Measurements from ENCODE around the gene ROR1. TPM values are rescaled to one million over a fixed set of nuclear protein-coding genes. Genes with fewer than 3 reads are reported as not detected.
A peak's percentile ranks its signal among the peaks of the same experiment; 100 is the strongest.

The ROR1 gene
- total RNA-seq, 1 experiment from 2014 or later: 19.0 TPM

DNA sequence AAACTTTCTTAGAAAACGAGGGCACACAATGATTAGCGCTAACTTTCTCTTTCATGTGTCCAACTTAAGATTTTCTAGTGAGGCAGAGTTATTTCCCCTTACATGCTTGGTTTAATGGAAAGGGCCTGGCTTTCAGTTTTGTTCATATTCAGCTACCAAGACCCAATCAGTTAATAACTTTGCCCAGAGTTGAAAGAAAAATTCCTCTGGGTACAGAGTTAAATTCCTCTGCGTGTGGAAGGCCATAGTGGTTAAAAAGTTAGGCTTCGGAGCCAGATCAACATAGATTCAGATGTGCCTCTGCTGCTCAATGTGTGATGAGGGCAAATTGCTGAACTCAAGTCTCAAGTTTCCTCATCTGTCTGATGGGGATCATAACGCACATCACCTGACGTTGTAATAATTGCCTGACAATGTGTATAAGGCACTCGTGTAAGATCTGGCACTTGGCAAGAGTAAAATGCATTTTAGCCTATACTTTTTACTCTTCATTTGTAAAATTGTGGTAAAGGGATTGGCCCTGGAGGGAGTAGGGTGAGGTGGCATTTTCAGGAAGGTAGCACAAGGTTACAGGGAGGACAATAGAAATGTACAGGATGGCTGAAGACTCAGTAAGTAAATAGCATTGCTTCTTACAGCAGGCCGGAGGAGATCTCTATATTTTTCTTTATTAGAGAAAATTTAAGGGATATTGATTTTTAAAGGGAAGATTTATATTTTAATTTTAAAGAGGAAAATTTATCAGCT, 103.4 kb downstream of the ROR1 start:
- peak overlapping the region; percentile 94 for H3K27ac ChIP-seq
- intact Hi-C loops (cut with micrococcal nuclease; ENCODE audit: unreplicated experiment): loop anchor here (1.0 to 10.0 kb wide), 3 partner anchors 16 to 102 kb away; partner anchors contain the start of gene ROR1
- H3K9me2 ChIP-seq (ENCODE audit: insufficient read depth): no peaks in the 10 kb centered on the region
- DNase-seq: peak in 1 of 2 experiments; percentile 74
- CTCF ChIA-PET: no interaction called here
- H3K9me3 ChIP-seq (ENCODE audit: insufficient read depth, low read depth): peaks cover 12% of the 10 kb centered on the region; the same call in 1 of the 2 replicates
- no peaks in the 10 kb centered on the region for H4K20me1 ChIP-seq (ENCODE audit: insufficient read depth)
- peaks cover 39% of the 10 kb centered on the region for H3F3A ChIP-seq (ENCODE audit: insufficient read depth, low read depth)
- BruUV-seq (replicated peaks): no TSS peak
- H3K36me3 ChIP-seq (ENCODE audit: low read depth): no peaks in the 10 kb centered on the region
- H3K4me1 ChIP-seq (replicated peaks; ENCODE audit: insufficient read depth): peaks cover 72% of the 10 kb centered on the region
- TF ChIP-seq, protein P1, sequence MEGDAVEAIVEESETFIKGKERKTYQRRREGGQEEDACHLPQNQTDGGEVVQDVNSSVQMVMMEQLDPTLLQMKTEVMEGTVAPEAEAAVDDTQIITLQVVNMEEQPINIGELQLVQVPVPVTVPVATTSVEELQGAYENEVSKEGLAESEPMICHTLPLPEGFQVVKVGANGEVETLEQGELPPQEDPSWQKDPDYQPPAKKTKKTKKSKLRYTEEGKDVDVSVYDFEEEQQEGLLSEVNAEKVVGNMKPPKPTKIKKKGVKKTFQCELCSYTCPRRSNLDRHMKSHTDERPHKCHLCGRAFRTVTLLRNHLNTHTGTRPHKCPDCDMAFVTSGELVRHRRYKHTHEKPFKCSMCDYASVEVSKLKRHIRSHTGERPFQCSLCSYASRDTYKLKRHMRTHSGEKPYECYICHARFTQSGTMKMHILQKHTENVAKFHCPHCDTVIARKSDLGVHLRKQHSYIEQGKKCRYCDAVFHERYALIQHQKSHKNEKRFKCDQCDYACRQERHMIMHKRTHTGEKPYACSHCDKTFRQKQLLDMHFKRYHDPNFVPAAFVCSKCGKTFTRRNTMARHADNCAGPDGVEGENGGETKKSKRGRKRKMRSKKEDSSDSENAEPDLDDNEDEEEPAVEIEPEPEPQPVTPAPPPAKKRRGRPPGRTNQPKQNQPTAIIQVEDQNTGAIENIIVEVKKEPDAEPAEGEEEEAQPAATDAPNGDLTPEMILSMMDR (conservative IDR thresholded peaks at IDR 0.05): no peak
- TF ChIP-seq EZH2 (IDR thresholded peaks at IDR 0.05; ENCODE audit: low read depth): no peak
- POLR2A ChIA-PET (ENCODE audit: unreplicated experiment): no interaction called here
- H3K79me2 ChIP-seq (ENCODE audit: low read depth): peaks cover 89% of the 10 kb centered on the region
- H3K4me3 ChIP-seq: peak overlapping the region; percentile 12; the same call in 1 of the 2 replicates
- H2AFZ ChIP-seq: no peak overlapping the region; the same call in 1 of the 2 replicates
- peak overlapping the region; percentile 70 for H3K4me2 ChIP-seq
- H3K27me3 ChIP-seq (ENCODE audit: insufficient read depth, low read depth): no peaks in the 10 kb centered on the region

- H3K79me2 ChIP-seq (ENCODE audit: low read depth): peaks cover 89% of the 10 kb centered on the region
- no peaks in the 10 kb centered on the region for H3K9me2 ChIP-seq (ENCODE audit: insufficient read depth)
- no peak overlapping the region for H2AFZ ChIP-seq
- POLR2A ChIA-PET (ENCODE audit: unreplicated experiment): no interaction called here
- no TSS peak for BruUV-seq (replicated peaks)
- peak overlapping the region; percentile 94 for H3K27ac ChIP-seq
- intact Hi-C loops (cut with micrococcal nuclease; ENCODE audit: unreplicated experiment): loop anchor here (1.0 to 10.0 kb wide), 3 partner anchors 15 to 103 kb away; partner anchors contain the start of gene ROR1
- TF ChIP-seq EZH2 (IDR thresholded peaks at IDR 0.05; ENCODE audit: low read depth): no peak
- TF ChIP-seq, protein P1 (conservative IDR thresholded peaks at IDR 0.05): no peak
- no peaks in the 10 kb centered on the region for H4K20me1 ChIP-seq (ENCODE audit: insufficient read depth)
- no peaks in the 10 kb centered on the region for H3K36me3 ChIP-seq (ENCODE audit: low read depth)
- peaks cover 70% of the 10 kb centered on the region for H3K4me1 ChIP-seq (replicated peaks; ENCODE audit: insufficient read depth)
- no peaks in the 10 kb centered on the region for H3K27me3 ChIP-seq (ENCODE audit: insufficient read depth, low read depth)
- H3K4me3 ChIP-seq: peak overlapping the region; percentile 1; the same call in 1 of the 2 replicates
- peaks cover 41% of the 10 kb centered on the region for H3F3A ChIP-seq (ENCODE audit: insufficient read depth, low read depth)
- H3K4me2 ChIP-seq: peak overlapping the region; percentile 70
- H3K9me3 ChIP-seq (ENCODE audit: insufficient read depth, low read depth): peaks cover 6% of the 10 kb centered on the region; the same call in 1 of the 2 replicates
- DNase-seq: peak; percentile 65 to 96
- CTCF ChIA-PET: no interaction called here
Measured at GRCh38 chr1:63877816-63878215, 104.0 kb downstream of the ROR1 start.

DNA sequence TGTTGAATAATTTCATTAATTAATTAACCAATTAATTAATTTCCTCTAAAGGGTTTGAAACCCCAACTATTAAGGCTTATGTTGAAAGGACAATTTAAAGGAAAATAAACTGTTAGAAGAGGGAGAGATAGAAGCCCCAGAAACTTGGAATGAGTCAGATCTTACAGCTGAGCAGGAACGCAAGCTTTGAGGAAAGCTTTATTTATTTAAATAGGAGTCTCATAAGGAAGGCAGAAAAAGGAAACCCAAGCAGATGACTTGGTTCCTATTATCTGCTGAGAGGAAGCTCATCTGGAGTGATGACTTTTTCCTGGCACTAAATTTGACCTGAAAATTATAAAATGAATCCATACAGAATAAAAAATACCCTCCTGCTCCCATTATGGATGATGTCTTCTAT, 105.1 kb downstream of the ROR1 start:
- intact Hi-C loops (cut with micrococcal nuclease; ENCODE audit: unreplicated experiment): loop anchor here (10.0 kb wide), 1 partner anchor 104 kb away; the partner anchor contains the start of gene ROR1

More for the DNA sequence above, 105.1 kb downstream of the ROR1 start:
- H3K9me2 ChIP-seq (ENCODE audit: insufficient read depth): no peaks in the 10 kb centered on the region
- no TSS peak for BruUV-seq (replicated peaks)
- H4K20me1 ChIP-seq (ENCODE audit: insufficient read depth): no peaks in the 10 kb centered on the region
- no peaks in the 10 kb centered on the region for H3K9me3 ChIP-seq (ENCODE audit: insufficient read depth, low read depth)
- no peak overlapping the region for H3K4me3 ChIP-seq
- CTCF ChIA-PET: no interaction called here
- no peak for TF ChIP-seq EZH2 (IDR thresholded peaks at IDR 0.05; ENCODE audit: low read depth)
- TF ChIP-seq, protein P1 (conservative IDR thresholded peaks at IDR 0.05): no peak
- H3K4me1 ChIP-seq (replicated peaks; ENCODE audit: insufficient read depth): peaks cover 59% of the 10 kb centered on the region
- H3K27ac ChIP-seq: peak overlapping the region; percentile 94
- no peaks in the 10 kb centered on the region for H3K27me3 ChIP-seq (ENCODE audit: insufficient read depth, low read depth)
- POLR2A ChIA-PET (ENCODE audit: unreplicated experiment): interaction anchor here (0.7 kb wide), 1 partner anchor 10 kb away, joined by 3 read pairs; no protein-coding TSS in a partner anchor
- H3F3A ChIP-seq (ENCODE audit: insufficient read depth, low read depth): peaks cover 41% of the 10 kb centered on the region
- H2AFZ ChIP-seq: no peak overlapping the region
- H3K4me2 ChIP-seq: peak overlapping the region; percentile 70
- DNase-seq: no peak
- H3K36me3 ChIP-seq (ENCODE audit: low read depth): no peaks in the 10 kb centered on the region
- peaks cover 83% of the 10 kb centered on the region for H3K79me2 ChIP-seq (ENCODE audit: low read depth)
